Activated CD4-positive, alpha-beta T cell treated with anti-CD3 and anti-CD28 coated beads, Interleukin-2, amount 50 U/mL, for 48 hours (primary cell): ENCODE data around the gene GJD4.
A peak's percentile ranks its signal among the peaks of the same experiment; 100 is the strongest.

Source experiments
- DNase-seq, 2 experiments: peaks; one replicate each; pipeline ENCODE4 v3.0.0-alpha.2; 2020

Gene GJD4

DNA sequence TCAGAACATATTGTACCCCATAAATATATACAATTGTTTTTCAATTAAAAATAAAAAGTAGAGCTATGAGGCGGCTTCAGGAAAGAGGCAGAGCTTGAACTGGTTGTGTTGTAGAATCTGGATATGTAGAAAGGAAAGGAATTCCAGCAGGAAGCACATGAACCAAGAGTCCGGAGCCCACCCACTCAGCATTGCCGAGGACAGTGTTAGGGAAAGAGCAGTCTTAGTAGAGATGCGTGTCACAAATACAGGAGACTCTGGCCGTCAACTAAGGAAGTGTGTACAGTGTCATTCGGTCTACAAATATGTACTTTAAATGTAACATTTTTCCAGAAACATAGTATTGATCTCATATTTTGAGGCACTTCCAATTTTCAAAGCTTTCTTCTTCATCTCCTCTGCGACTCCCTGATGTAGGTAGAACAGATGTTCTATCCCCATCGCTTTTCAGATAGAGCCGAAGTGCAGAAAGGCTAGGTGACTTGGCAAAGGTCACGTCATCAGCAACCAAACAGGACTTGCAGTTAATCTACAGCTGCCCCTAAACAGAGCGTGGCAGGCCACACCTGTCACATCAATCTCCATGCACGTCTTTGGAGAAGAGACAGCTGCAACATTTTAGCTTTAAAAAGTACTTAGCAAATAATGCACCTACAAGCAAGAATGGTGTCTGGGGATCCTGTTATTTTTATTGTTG is 25.3 kb upstream of the GJD4 start:
- DNase-seq, result no peak

GRCh38 chr10:35580423-35580770 is 24.7 kb upstream of the GJD4 start:
- DNase-seq, result no peak

DNA sequence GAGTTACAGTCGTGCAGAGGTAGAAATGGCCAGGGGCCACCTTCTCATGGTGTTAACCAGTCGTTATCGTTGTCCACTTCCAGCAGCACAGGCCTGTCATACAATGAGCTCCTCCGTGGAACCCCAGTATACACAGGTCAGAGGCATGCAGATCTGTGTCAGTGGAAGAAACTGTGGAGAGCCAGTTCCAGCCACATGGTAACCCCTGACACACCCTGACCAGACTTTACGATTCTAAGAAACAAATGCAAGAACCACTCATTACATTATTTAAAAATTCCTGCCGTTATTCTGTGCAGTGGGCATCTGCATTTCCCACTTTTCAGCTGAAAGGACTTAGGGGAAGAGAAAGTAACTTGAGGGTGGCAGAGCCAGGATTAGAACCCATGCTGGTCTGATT is 23.5 kb upstream of the GJD4 start:
- DNase-seq, result no peak

GRCh38 chr10:35584946-35585345 is 20.2 kb upstream of the GJD4 start:
- DNase-seq, result no peak

GRCh38 chr10:35585356-35585755 is 19.8 kb upstream of the GJD4 start:
- DNase-seq, result no peak

DNA sequence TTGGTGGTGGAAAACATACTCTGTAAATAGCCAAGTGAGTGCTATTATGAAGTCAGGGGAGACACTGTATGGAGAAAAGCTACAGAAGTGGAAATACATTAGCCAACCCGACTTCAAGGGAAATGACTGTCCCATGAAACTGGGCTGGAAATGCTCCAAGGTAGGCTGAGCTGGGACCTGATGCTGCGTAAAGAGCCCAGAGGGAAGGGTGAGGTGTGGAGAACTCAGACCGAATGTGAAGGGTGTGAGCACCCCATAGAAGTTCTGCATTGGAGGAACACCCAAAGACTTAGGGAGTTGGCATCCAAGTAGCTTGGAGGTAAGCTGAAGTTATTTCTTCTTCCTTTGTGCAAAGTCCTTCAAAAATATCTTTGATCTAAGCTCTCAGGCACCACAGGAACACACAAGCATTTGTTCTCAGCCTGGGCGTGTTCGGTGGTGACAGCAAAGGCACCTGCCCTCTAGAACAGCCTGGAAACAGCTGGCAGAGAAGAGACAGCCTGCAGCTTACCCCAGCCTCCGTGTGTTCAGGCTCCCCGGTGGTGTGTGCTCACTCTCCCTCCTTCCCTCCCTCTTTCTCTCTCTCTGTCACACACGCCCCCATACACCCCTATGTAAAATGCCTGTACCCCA is 19.1 kb upstream of the GJD4 start:
- DNase-seq, result no peak

DNA sequence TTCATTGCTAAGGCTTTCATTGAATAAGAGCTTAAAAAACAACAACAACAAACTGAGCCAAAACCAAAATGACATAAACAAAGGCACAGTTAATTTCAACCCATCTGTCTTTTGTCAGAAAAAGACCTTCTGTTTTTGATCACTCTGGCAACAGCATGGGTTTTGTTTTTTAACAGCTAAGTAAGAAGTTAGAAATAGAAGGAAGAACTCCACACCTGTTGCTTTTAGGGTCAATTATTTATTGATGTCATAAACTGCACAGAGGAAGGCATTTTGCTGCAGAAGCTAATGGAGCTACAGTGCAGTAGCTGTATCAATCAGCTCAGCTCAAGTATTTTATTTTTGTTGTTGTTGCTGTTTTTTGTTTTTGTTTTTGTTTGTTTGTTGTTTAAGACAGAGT is 16.3 kb upstream of the GJD4 start:
- DNase-seq, result no peak

- DNase-seq, result no peak
These were observed 12.7 kb upstream of the GJD4 start for GRCh38 chr10:35592441-35592840.

DNA sequence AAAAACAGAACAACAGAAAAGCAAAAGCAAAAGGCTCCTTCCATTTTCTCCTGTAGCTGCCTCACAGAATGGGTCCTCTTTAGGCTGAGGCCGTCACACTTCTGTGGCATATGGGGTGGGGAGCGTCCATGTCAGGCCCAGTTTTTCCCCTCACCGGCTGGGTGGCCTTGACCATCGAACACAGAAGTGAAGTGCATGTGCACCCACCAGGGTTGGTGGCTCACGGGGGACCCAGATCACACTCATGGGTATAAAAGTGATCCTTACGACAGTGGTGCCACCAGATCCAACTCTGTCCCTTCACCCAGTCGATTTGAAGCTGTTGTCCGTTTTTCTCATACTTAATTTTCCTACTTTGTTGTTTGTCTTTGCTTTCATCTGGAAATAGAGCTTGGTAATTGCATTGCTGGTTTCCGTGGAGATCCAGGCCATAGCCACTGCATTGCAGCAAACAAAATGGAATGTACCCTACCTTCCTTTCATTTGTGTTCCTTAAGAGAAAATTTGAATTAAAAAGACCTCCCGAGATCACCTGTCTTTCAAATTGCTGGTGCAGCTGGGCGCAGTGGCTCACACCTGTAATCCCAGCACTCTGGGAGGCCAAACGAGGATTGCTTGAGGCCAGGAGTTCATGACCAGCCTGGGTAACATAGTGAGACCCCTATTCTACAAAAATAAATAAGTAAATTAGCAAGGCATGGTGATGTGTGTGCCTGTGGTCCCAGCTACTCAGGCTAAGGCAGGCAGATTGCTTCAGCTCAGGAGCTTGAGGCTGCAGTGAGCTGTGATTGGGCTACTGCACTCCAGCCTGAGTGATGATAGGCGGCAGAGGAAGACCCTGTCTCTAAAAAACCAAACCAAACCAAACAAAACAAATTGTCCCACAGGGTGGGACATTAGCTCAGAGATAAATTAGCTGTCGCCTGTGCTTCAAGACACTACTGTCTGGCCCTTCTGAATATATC is 10.7 kb upstream of the GJD4 start:
- no peak for DNase-seq

GRCh38 chr10:35595106-35595505 is 10.0 kb upstream of the GJD4 start:
- no peak for DNase-seq

DNA sequence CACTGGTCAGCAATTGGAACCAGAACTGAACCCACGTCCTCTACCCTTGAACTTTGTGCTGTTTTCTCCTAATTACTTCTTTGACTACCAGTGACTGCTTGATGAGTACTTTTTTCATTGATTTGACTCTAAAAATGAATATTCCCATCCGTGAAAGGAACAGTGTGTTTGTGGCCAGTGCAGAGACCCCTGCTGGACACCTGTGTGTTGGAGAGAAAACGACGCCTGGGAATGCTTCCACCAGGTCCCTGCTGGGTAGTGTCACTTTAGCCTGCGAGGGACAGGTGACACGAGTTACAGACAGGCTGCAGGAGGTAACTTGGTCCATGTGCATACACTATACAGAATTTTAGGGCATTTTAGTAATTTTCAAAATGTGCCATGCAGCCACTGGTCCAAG is 6.8 kb upstream of the GJD4 start:
- DNase-seq, result no peak

- DNase-seq, result no peak
These were observed 4.9 kb upstream of the GJD4 start for GRCh38 chr10:35600193-35600592.

GRCh38 chr10:35606430-35606829 is 1.3 kb downstream of the GJD4 start:
- no peak for DNase-seq

DNA sequence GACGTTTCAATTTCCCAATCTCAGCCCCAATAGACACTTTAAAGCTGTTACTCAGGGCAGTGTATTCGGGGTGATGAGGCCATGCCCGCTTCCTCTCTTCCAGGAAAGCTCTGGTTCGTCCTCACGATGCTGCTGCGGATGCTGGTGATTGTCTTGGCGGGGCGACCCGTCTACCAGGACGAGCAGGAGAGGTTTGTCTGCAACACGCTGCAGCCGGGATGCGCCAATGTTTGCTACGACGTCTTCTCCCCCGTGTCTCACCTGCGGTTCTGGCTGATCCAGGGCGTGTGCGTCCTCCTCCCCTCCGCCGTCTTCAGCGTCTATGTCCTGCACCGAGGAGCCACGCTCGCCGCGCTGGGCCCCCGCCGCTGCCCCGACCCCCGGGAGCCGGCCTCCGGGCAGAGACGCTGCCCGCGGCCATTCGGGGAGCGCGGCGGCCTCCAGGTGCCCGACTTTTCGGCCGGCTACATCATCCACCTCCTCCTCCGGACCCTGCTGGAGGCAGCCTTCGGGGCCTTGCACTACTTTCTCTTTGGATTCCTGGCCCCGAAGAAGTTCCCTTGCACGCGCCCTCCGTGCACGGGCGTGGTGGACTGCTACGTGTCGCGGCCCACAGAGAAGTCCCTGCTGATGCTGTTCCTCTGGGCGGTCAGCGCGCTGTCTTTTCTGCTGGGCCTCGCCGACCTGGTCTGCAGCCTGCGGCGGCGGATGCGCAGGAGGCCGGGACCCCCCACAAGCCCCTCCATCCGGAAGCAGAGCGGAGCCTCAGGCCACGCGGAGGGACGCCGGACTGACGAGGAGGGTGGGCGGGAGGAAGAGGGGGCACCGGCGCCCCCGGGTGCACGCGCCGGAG is 2.6 kb downstream of the GJD4 start:
- DNase-seq, result peak; percentile 4 to 6

- DNase-seq, result no peak
These were observed 3.2 kb downstream of the GJD4 start for GRCh38 chr10:35608328-35608672.

GRCh38 chr10:35611750-35612149 is 6.6 kb downstream of the GJD4 start:
- no peak for DNase-seq

GRCh38 chr10:35612385-35613106 is 7.4 kb downstream of the GJD4 start:
- DNase-seq, result no peak

GRCh38 chr10:35613107-35613440 is 7.9 kb downstream of the GJD4 start:
- DNase-seq, result no peak

DNA sequence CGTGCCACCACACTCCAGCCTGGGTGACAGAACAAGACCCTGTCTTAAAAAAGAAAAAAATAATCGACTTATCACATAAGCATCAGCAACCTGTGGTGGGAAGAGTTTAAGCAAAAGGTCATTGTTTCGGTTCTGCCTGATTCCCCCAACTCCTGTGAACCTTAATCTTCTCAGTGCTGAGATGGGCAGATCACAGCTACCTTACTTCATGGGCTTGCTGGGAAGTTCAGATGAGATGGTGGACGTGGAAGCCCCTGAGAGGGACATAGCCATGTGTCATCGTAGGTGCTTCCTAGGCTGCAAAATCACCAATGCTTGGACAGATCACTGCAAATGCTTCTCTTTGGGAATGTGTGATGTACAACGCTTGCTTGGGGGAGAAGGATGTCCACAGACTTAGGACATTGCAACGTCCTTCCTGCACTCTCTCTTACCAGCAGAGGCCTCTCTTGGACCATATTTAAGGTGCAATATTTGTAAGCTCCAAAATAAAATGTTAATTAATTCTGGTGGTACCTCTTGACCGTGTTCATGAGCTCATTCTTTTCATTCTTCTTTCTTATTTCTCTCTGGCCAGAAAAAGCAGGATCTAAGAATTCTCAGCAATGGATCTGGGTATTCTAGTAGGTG is 8.6 kb downstream of the GJD4 start:
- no peak for DNase-seq

DNA sequence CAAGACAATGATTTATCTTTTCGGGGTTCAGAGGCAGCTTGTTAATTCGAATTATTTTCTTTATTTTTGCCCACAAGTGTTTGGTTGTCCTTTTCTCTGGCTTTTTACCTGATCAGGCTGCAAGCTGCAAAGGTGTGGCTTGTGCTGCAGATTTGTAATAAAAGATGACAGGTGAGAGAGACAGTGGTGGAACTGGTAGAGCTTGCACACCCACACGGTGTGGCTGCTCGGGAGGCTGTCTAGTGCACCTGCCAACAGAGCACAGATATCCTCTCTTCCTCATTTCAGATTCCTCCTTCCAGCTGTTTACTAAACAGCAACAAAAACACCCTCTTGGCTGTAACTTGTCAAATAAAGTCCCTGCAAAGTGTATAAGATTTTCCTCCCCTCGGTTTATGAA is 9.2 kb downstream of the GJD4 start:
- DNase-seq, result no peak

- DNase-seq, result no peak
These were observed 21.9 kb downstream of the GJD4 start for GRCh38 chr10:35626971-35627507.

DNA sequence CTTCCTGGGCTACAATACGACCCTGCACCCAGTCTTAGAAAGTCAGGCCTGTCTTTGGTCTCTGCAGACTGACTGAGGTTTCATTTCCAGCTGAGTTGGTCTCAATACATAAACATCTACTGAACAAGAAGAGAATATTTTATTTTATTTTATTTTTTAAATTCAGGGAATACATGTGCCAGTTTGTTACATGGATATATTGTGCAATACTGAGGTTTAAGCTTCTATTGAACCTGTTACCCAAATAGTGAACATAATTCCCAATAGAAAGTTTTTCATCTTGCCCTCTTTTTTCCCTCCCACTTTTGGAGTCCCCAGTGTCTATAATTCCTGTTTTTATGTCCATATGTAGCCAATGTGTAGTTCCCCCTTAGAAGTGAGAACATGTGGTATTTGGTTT is 26.3 kb downstream of the GJD4 start:
- no peak for DNase-seq
